Caco-2 (cell line): Measurements from ENCODE around the gene BBLN. TPM values are rescaled to one million over a fixed set of nuclear protein-coding genes. Genes with fewer than 3 reads are reported as not detected.

Source experiments
- BruUV-seq: library from RNA; stranded (reverse); fragments of 400-500 nt; replicated peaks from 2 replicates; lab custom pipeline; 2021; lab: Mats Ljungman, UMichigan
- CTCF ChIA-PET: fragments of 300-600 bp; sonication (Branson Sonifier 250); formaldehyde crosslinking; loops from one replicate; lab custom pipeline; 2022; ENCODE audit warnings: antibody characterized with exemption; lab: Charles Lee
- POLR2A ChIA-PET: fragments of 300-600 bp; sonication (Branson Sonifier 250); formaldehyde crosslinking; loops from one replicate; lab custom pipeline; 2022; ENCODE audit warnings: antibody characterized with exemption; lab: Charles Lee
- DNase-seq, 2 experiments: peaks; one replicate each; pipeline versions ENCODE4 v3.0.0 to v3.0.0-alpha.2; 2020 to 2022
- H3K27me3 ChIP-seq: replicated peaks from 2 replicates; pipeline ENCODE4 v1.6.0; 2011; ENCODE audit warnings: low read length; ENCODE audit not compliant: control insufficient read depth, insufficient read depth
- H3K36me3 ChIP-seq: 2 replicates; pipeline ENCODE4 v1.5.1; 2011; ENCODE audit warnings: low read length; ENCODE audit not compliant: control insufficient read depth, insufficient read depth
- H3K4me1 ChIP-seq: fragments of 250-450 bp; sonication (Bioruptor Pico); 2 replicates; pipeline ENCODE4 v1.5.1; 2020; ENCODE audit warnings: mild to moderate bottlenecking
- H3K4me3 ChIP-seq: 2 replicates; pipeline ENCODE4 v1.5.1; 2011; ENCODE audit warnings: low read depth, mild to moderate bottlenecking, control low read depth, low read length
- H3K9me3 ChIP-seq: fragments of 250-450 bp; sonication (Bioruptor Pico); 2 replicates; pipeline ENCODE4 v1.5.1; 2020; ENCODE audit warnings: mild to moderate bottlenecking, moderate library complexity
- H3K27ac Mint-ChIP-seq: one replicate; pipeline ENCODE4 v1.8.0; 2022; ENCODE audit warnings: mixed read lengths; ENCODE audit not compliant: unreplicated experiment
- H3K27me3 Mint-ChIP-seq: one replicate; pipeline ENCODE4 v1.8.0; 2022; ENCODE audit warnings: mixed read lengths; ENCODE audit not compliant: insufficient read depth, unreplicated experiment
- H3K36me3 Mint-ChIP-seq: one replicate; pipeline ENCODE4 v1.8.0; 2022; ENCODE audit warnings: mild to moderate bottlenecking, mixed read lengths; ENCODE audit not compliant: insufficient read depth, unreplicated experiment
- H3K4me1 Mint-ChIP-seq: one replicate; pipeline ENCODE4 v1.8.0; 2022; ENCODE audit warnings: low read depth, mixed read lengths; ENCODE audit not compliant: unreplicated experiment
- H3K4me3 Mint-ChIP-seq: one replicate; pipeline ENCODE4 v1.8.0; 2022; ENCODE audit warnings: mild to moderate bottlenecking, moderate library complexity, mixed read lengths; ENCODE audit not compliant: unreplicated experiment
- H3K9me3 Mint-ChIP-seq: one replicate; pipeline ENCODE4 v1.8.0; 2022; ENCODE audit warnings: mixed read lengths; ENCODE audit not compliant: unreplicated experiment
- intact Hi-C: fragments of 100-400 bp; cut with micrococcal nuclease; formaldehyde crosslinking; loops from one replicate; pipeline ENCODE4 v1.10.0; 2022; ENCODE audit not compliant: unreplicated experiment
- total RNA-seq: library from RNA; stranded (reverse); gene quantifications from 2 replicates; pipeline ENCODE4 v1.2.3, GENCODE V29; 2022
- TF ChIP-seq, protein P1 (sequence below), 2 experiments: fragments of 200-600 bp in 1 of 2; IDR thresholded peaks; 1 replicate in 1 of 2; 2 replicates in 1 of 2; pipeline versions ENCODE4 v1.5.1 to v1.8.0; 2011 to 2022; ENCODE audit warnings: antibody characterized with exemption in 1 of 2, control low read depth in 1 of 2, inconsistent platforms in 1 of 2, low read depth in 1 of 2, low read length in 1 of 2, mild to moderate bottlenecking in 1 of 2, moderate library complexity in 1 of 2; ENCODE audit not compliant: insufficient read depth in 1 of 2, severe bottlenecking in 1 of 2, unreplicated experiment in 1 of 2

BBLN gene
- total RNA-seq, 1 experiment from 2014 or later, result 34.2 TPM

DNA sequence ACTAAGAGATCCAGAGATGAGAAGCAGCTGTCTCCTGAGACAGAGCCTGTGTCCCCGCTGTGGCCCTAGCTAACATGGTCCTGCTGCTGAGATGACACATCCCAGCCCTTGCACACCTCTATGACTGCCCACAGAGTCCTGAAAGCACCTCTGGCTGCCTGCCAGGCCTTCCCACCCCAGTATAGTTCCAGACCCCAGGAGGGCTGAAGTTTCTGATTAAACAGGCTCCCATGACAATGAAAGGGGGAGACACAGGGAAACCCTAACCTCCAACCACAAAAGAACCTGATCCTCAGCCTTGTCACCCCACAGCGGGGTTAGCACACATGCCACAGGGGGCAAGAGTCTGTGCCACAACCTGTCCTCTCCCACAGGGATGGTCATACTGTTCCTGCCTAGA lies 15.7 kb downstream of the BBLN start:
- Histone ChIP-seq H3K27me3 (no peaks in the 10 kb centered on the region), H3K36me3 (peaks cover 5% of the 10 kb centered on the region), H3K9me3 (0 out of 2 replicates have a peak, but pooled peaks cover 3% of the 10 kb centered on the region), H3K4me1 (peaks cover 13% of the 10 kb centered on the region), H3K4me3 (no peak overlapping the region)
- TF ChIP-seq, protein P1, sequence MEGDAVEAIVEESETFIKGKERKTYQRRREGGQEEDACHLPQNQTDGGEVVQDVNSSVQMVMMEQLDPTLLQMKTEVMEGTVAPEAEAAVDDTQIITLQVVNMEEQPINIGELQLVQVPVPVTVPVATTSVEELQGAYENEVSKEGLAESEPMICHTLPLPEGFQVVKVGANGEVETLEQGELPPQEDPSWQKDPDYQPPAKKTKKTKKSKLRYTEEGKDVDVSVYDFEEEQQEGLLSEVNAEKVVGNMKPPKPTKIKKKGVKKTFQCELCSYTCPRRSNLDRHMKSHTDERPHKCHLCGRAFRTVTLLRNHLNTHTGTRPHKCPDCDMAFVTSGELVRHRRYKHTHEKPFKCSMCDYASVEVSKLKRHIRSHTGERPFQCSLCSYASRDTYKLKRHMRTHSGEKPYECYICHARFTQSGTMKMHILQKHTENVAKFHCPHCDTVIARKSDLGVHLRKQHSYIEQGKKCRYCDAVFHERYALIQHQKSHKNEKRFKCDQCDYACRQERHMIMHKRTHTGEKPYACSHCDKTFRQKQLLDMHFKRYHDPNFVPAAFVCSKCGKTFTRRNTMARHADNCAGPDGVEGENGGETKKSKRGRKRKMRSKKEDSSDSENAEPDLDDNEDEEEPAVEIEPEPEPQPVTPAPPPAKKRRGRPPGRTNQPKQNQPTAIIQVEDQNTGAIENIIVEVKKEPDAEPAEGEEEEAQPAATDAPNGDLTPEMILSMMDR (IDR thresholded peaks at IDR 0.05; ENCODE audit: insufficient read depth in 1 of 2, low read depth in 1 of 2, low read length in 1 of 2, severe bottlenecking in 1 of 2, unreplicated experiment in 1 of 2), result no peak
- POLR2A ChIA-PET, result interaction anchor here (0.9 kb wide), 1 partner anchor 863 kb away, joined by 3 read pairs; no protein-coding TSS in a partner anchor
- H3K9me3 Mint-ChIP-seq, result no peaks in the 10 kb centered on the region
- H3K4me3 Mint-ChIP-seq, result no peak overlapping the region
- DNase-seq, result no peak
- CTCF ChIA-PET, result no interaction called here
- H3K27me3 Mint-ChIP-seq, result no peaks in the 10 kb centered on the region
- intact Hi-C loops, result no loop called here
- H3K36me3 Mint-ChIP-seq, result peaks cover 62% of the 10 kb centered on the region
- no TSS peak for BruUV-seq
- no peak overlapping the region for H3K27ac Mint-ChIP-seq
- no peaks in the 10 kb centered on the region for H3K4me1 Mint-ChIP-seq

DNA sequence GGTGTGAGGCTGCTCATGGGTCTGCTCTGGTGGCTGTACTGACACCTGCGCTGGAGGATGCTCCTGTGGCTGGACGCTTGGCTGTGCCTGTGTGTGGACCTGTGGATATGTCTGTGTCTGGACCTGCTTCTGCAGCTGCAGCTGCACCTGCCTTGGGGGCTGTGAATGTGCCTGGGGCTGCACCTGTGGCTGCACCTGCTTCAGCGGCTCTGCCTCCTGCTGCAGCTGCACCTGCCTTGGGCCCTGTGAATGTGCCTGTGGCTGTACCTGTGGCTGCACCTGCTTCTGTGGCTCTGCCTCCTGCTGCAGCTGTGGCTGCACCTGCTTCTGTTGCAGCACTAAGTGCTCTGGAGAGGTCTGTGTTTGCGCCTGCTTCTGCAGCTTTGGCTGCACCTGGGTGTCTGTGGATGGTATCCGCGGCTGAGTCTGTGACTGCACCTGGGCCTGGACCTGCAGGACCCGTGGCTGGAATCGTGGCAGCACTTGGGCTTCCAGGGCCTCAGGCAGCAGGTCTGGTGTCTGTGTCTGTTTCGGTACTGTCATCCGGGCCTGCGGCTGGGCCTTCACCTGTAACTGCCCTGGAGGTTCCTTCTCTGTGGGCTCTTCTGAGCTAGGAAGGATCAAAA lies 18.9 kb downstream of the BBLN start:
- POLR2A ChIA-PET, result no interaction called here
- no peak for DNase-seq
- TF ChIP-seq, protein P1 (IDR thresholded peaks at IDR 0.05; ENCODE audit: insufficient read depth in 1 of 2, low read depth in 1 of 2, low read length in 1 of 2, severe bottlenecking in 1 of 2, unreplicated experiment in 1 of 2), result no peak
- no peak overlapping the region for H3K27ac Mint-ChIP-seq
- intact Hi-C loops, result no loop called here
- Histone ChIP-seq H3K9me3 (0 out of 2 replicates have a peak, but pooled peaks cover 3% of the 10 kb centered on the region), H3K4me3 (no peak overlapping the region), H3K4me1 (peaks cover 13% of the 10 kb centered on the region), H3K36me3 (peaks cover 5% of the 10 kb centered on the region), H3K27me3 (no peaks in the 10 kb centered on the region)
- H3K27me3 Mint-ChIP-seq, result no peaks in the 10 kb centered on the region
- H3K36me3 Mint-ChIP-seq, result peaks cover 72% of the 10 kb centered on the region
- no peaks in the 10 kb centered on the region for H3K9me3 Mint-ChIP-seq
- CTCF ChIA-PET, result no interaction called here
- no peak overlapping the region for H3K4me3 Mint-ChIP-seq
- no peaks in the 10 kb centered on the region for H3K4me1 Mint-ChIP-seq
- TSS peak; percentile 78 for BruUV-seq

DNA sequence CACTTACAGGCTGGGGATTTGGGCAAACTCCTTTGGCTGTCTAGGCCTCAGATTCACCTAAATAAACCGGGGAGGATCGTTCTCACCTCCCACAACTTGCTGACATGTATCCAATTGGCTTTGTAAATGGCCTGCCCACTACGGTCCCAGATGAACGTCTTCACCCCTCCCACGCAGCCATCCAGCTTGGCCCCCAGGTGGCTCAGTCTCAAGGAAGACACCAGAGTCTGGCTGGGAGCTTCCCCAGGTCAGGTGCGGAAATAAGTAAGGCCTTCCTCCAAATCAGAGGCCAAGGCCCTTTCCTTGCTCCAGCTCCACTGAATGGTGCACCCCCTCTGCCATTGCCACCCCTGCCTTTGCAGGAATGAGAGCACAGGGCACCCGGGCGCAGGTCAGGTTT lies 19.9 kb downstream of the BBLN start:
- H3K27me3 Mint-ChIP-seq, result no peaks in the 10 kb centered on the region

More for the DNA sequence above, 19.9 kb downstream of the BBLN start:
- H3K4me1 Mint-ChIP-seq, result no peaks in the 10 kb centered on the region
- no peak for DNase-seq
- peaks cover 66% of the 10 kb centered on the region for H3K36me3 Mint-ChIP-seq
- no peaks in the 10 kb centered on the region for H3K27me3 ChIP-seq
- H3K4me1 ChIP-seq, result peaks cover 13% of the 10 kb centered on the region
- H3K4me3 ChIP-seq, result no peak overlapping the region
- CTCF ChIA-PET, result no interaction called here
- intact Hi-C loops, result no loop called here
- no peak overlapping the region for H3K27ac Mint-ChIP-seq
- POLR2A ChIA-PET, result no interaction called here
- H3K9me3 ChIP-seq, result 0 out of 2 replicates have a peak, but pooled peaks cover 3% of the 10 kb centered on the region
- TF ChIP-seq, protein P1 (IDR thresholded peaks at IDR 0.05; ENCODE audit: insufficient read depth in 1 of 2, low read depth in 1 of 2, low read length in 1 of 2, severe bottlenecking in 1 of 2, unreplicated experiment in 1 of 2), result no peak
- no peak overlapping the region for H3K4me3 Mint-ChIP-seq
- H3K9me3 Mint-ChIP-seq, result no peaks in the 10 kb centered on the region
- H3K36me3 ChIP-seq, result peaks cover 5% of the 10 kb centered on the region
- no TSS peak for BruUV-seq
